GM23338 (cell line): ENCODE results near the gene MAD1L1. TPM values are rescaled to one million over a fixed set of nuclear protein-coding genes. Genes with fewer than 3 reads are reported as not detected.

ENCODE experiments used
- ATAC-seq: fragments of 200-7000 bp; cut with Tn5 transposase; 3 replicates; pipeline ENCODE4 v1.9.1; 2020
- DNase-seq: peaks from one replicate; pipeline ENCODE4 v3.0.0-alpha.2; 2015; ENCODE audit warnings: low spot score
- H2AFZ ChIP-seq: fragments of 200-600 bp; sonication (generic); 2 replicates; pipeline ENCODE4 v1.8.0; 2016; ENCODE audit warnings: antibody characterized with exemption, mild to moderate bottlenecking, moderate library complexity
- H3F3A ChIP-seq: fragments of 200-600 bp; sonication (generic); replicated peaks from 2 replicates; pipeline ENCODE4 v1.8.0; 2017; ENCODE audit warnings: antibody characterized with exemption, mixed run types, low read depth
- H3K27ac ChIP-seq: fragments of 200-600 bp; sonication (generic); 2 replicates; pipeline ENCODE4 v1.6.1; 2016; ENCODE audit warnings: low read depth
- H3K27me3 ChIP-seq: fragments of 200-600 bp; sonication (generic); 2 replicates; pipeline ENCODE4 v1.8.0; 2016; ENCODE audit warnings: mild to moderate bottlenecking, mixed run types, moderate library complexity; ENCODE audit not compliant: insufficient read depth
- H3K36me3 ChIP-seq: fragments of 200-600 bp; sonication (generic); 2 replicates; pipeline ENCODE4 v1.8.0; 2016; ENCODE audit warnings: mild to moderate bottlenecking; ENCODE audit not compliant: insufficient read depth
- H3K4me1 ChIP-seq: fragments of 200-600 bp; sonication (generic); 2 replicates; pipeline ENCODE4 v1.8.0; 2016; ENCODE audit warnings: mild to moderate bottlenecking, moderate library complexity; ENCODE audit not compliant: insufficient read depth
- H3K4me2 ChIP-seq: fragments of 200-600 bp; sonication (generic); 2 replicates; pipeline ENCODE4 v1.7.1; 2017; ENCODE audit warnings: mixed run types
- H3K4me3 ChIP-seq: fragments of 200-600 bp; sonication (generic); 2 replicates; pipeline ENCODE4 v1.6.1; 2016; ENCODE audit warnings: mixed run types
- H3K79me2 ChIP-seq: fragments of 200-600 bp; sonication (generic); replicated peaks from 2 replicates; pipeline ENCODE4 v1.8.0; 2017; ENCODE audit warnings: mild to moderate bottlenecking; ENCODE audit not compliant: insufficient read depth
- H3K9me2 ChIP-seq: fragments of 200-600 bp; sonication (generic); 2 replicates; pipeline ENCODE4 v1.8.0; 2017; ENCODE audit not compliant: insufficient read depth
- H4K20me1 ChIP-seq: fragments of 200-600 bp; sonication (generic); replicated peaks from 2 replicates; pipeline ENCODE4 v1.8.0; 2017; ENCODE audit warnings: mild to moderate bottlenecking; ENCODE audit not compliant: insufficient read depth
- H3K27ac Mint-ChIP-seq: 2 replicates; pipeline ENCODE4 v1.8.0; 2020; ENCODE audit warnings: inconsistent platforms, mild to moderate bottlenecking, moderate library complexity, mixed read lengths
- H3K27me3 Mint-ChIP-seq: 3 replicates; pipeline ENCODE4 v1.8.0; 2022; ENCODE audit warnings: low read depth, mild to moderate bottlenecking, moderate library complexity, mixed read lengths, inconsistent platforms; ENCODE audit not compliant: insufficient read depth, poor library complexity
- H3K36me3 Mint-ChIP-seq: 3 replicates; pipeline ENCODE4 v1.8.0; 2021; ENCODE audit warnings: low read depth, mild to moderate bottlenecking, inconsistent platforms, moderate library complexity, mixed read lengths
- H3K4me1 Mint-ChIP-seq: 3 replicates; pipeline ENCODE4 v1.8.0; 2020; ENCODE audit warnings: mild to moderate bottlenecking, inconsistent platforms, mixed read lengths
- H3K4me3 Mint-ChIP-seq: 3 replicates; pipeline ENCODE4 v1.8.0; 2021; ENCODE audit warnings: moderate library complexity, mild to moderate bottlenecking, inconsistent platforms, mixed read lengths
- H3K9me3 Mint-ChIP-seq: 3 replicates; pipeline ENCODE4 v1.8.0; 2020; ENCODE audit warnings: moderate library complexity, mild to moderate bottlenecking, inconsistent platforms, mixed read lengths
- CREB1 ChIP-seq: fragments of 250-450 bp; sonication (Bioruptor Pico); IDR thresholded peaks from 2 replicates; pipeline ENCODE4 v1.5.0; 2020; ENCODE audit warnings: low read depth, mild to moderate bottlenecking, moderate library complexity
- CTCF ChIP-seq, 2 experiments: fragments of 200-600 bp in 1 of 2; sonication (generic) in 1 of 2; conservative IDR thresholded peaks; 2 replicates each; pipeline versions ENCODE4 v1.5.1 to v1.6.1; 2016 to 2017; ENCODE audit warnings: antibody characterized with exemption in 2 of 2, low read depth in 2 of 2, mild to moderate bottlenecking in 2 of 2, moderate library complexity in 1 of 2
- ETS1 ChIP-seq: IDR thresholded peaks from 2 replicates; pipeline ENCODE4 v1.6.1; 2016; ENCODE audit warnings: antibody characterized with exemption
- EZH2 ChIP-seq: fragments of 200-600 bp; sonication (generic); IDR thresholded peaks from one replicate; pipeline ENCODE4 v1.8.0; 2017; ENCODE audit warnings: antibody characterized with exemption, mild to moderate bottlenecking, low read depth; ENCODE audit not compliant: unreplicated experiment
- EZH2phosphoT487 ChIP-seq: fragments of 200-600 bp; sonication (generic); IDR thresholded peaks from one replicate; pipeline ENCODE4 v1.8.1; 2018; ENCODE audit warnings: antibody characterized with exemption; ENCODE audit not compliant: unreplicated experiment
- JUNB ChIP-seq: IDR thresholded peaks from one replicate; pipeline ENCODE4 v1.6.1; 2016; ENCODE audit warnings: antibody characterized with exemption; ENCODE audit not compliant: unreplicated experiment
- NANOG ChIP-seq: IDR thresholded peaks from 2 replicates; pipeline ENCODE4 v1.6.1; 2016; ENCODE audit warnings: antibody characterized with exemption, borderline replicate concordance
- POLR2AphosphoS5 ChIP-seq: IDR thresholded peaks from 2 replicates; pipeline ENCODE4 v1.6.1; 2016; ENCODE audit warnings: antibody characterized with exemption, low read depth
- REST ChIP-seq: IDR thresholded peaks from one replicate; pipeline ENCODE4 v1.6.1; 2018; ENCODE audit warnings: antibody characterized with exemption; ENCODE audit not compliant: unreplicated experiment
- STAT1 ChIP-seq: IDR thresholded peaks from one replicate; pipeline ENCODE4 v1.6.1; 2016; ENCODE audit warnings: antibody characterized with exemption; ENCODE audit not compliant: unreplicated experiment
- ZNF114 ChIP-seq: fragments of 250-450 bp; sonication (Bioruptor Pico); IDR thresholded peaks from 2 replicates; pipeline ENCODE4 v1.5.0; 2020; ENCODE audit warnings: mild to moderate bottlenecking, moderate library complexity
- ZNF331 ChIP-seq: fragments of 250-450 bp; sonication (Bioruptor Pico); IDR thresholded peaks from 2 replicates; pipeline ENCODE4 v1.5.0; 2020; ENCODE audit warnings: low read depth, mild to moderate bottlenecking, moderate library complexity
- ZNF462 ChIP-seq: fragments of 250-450 bp; sonication (Bioruptor Pico); IDR thresholded peaks from 2 replicates; pipeline ENCODE4 v1.5.0; 2020; ENCODE audit warnings: mild to moderate bottlenecking, moderate library complexity
- polyA plus RNA-seq: library from polyadenylated mRNA; unstranded; fragments of >200 nt; fragmentation: Nextera tagmentation; extraction: Ambion mirVana; gene quantifications from 2 replicates; pipeline ENCODE4 v1.2.1, GENCODE V29; 2016
- total RNA-seq: library from RNA; depleted of rRNA; stranded (reverse); fragments of >200 nt; shearing (Covaris generic); gene quantifications from 2 replicates; pipeline ENCODE4 v1.2.3, GENCODE V29; 2014

The MAD1L1 gene
- total and polyA plus RNA-seq, 2 experiments from 2014 or later = 40.3 to 59.3 TPM

- TF ChIP-seq ZNF331 (CRISPR knock-in tag) = no peak
- no peak for TF ChIP-seq POLR2AphosphoS5
- TF ChIP-seq EZH2phosphoT487 = no peak
- no peak for TF ChIP-seq STAT1
- no peak for TF ChIP-seq REST
- no peak for TF ChIP-seq JUNB
- no peak for TF ChIP-seq NANOG
- no peak for TF ChIP-seq ETS1
- TF ChIP-seq ZNF462 (CRISPR knock-in tag) = no peak
- TF ChIP-seq CREB1 (CRISPR knock-in tag) = no peak
- TF ChIP-seq EZH2 = no peak
- TF ChIP-seq ZNF114 (CRISPR knock-in tag) = no peak
- no peak for TF ChIP-seq CTCF (conservative IDR thresholded peaks at IDR 0.05; ENCODE audit: low read depth in 2 of 2)
- no peaks in the 10 kb centered on the region for H3K36me3 ChIP-seq
- no peaks in the 10 kb centered on the region for H4K20me1 ChIP-seq
- Mint-ChIP-seq H3K27me3 (peaks cover 12% of the 10 kb centered on the region), H3K27ac (no peak overlapping the region), H3K4me3 (no peak overlapping the region; the same call in 2 of the 3 replicates), H3K4me1 (no peaks in the 10 kb centered on the region), H3K9me3 (peaks cover 27% of the 10 kb centered on the region), H3K36me3 (peaks cover 16% of the 10 kb centered on the region; the same call in 2 of the 3 replicates)
- H3K4me1 ChIP-seq = no peaks in the 10 kb centered on the region
- no peak overlapping the region for H3K27ac ChIP-seq
- no peak overlapping the region for H3K4me3 ChIP-seq
- no peak overlapping the region for H2AFZ ChIP-seq
- ATAC-seq (no peak), DNase-seq (no peak)
- no peaks in the 10 kb centered on the region for H3K79me2 ChIP-seq
- no peak overlapping the region for H3K4me2 ChIP-seq
- H3K27me3 ChIP-seq = no peaks in the 10 kb centered on the region
- no peaks in the 10 kb centered on the region for H3F3A ChIP-seq
- no peaks in the 10 kb centered on the region for H3K9me2 ChIP-seq
These were observed 426.4 kb downstream of the MAD1L1 start for GRCh38 chr7:1806354-1806753.
